ENCODE results near the gene GRIN2A.
A peak's percentile ranks its signal among the peaks of the same experiment; 100 is the strongest.

The GRIN2A gene

GRCh38 chr16:9846362-9847099, 335.7 kb downstream of the GRIN2A start:
- DNase-seq, result peak; percentile 43

- peak; percentile 87 for DNase-seq
Observed at GRCh38 chr16:9845661-9846361, 336.4 kb downstream of the GRIN2A start.

- peak; percentile 78 for DNase-seq
Observed at GRCh38 chr16:9844361-9844760, 337.9 kb downstream of the GRIN2A start.

- DNase-seq, result peak; percentile 88
Observed at GRCh38 chr16:9843424-9844018, 338.7 kb downstream of the GRIN2A start.

DNA sequence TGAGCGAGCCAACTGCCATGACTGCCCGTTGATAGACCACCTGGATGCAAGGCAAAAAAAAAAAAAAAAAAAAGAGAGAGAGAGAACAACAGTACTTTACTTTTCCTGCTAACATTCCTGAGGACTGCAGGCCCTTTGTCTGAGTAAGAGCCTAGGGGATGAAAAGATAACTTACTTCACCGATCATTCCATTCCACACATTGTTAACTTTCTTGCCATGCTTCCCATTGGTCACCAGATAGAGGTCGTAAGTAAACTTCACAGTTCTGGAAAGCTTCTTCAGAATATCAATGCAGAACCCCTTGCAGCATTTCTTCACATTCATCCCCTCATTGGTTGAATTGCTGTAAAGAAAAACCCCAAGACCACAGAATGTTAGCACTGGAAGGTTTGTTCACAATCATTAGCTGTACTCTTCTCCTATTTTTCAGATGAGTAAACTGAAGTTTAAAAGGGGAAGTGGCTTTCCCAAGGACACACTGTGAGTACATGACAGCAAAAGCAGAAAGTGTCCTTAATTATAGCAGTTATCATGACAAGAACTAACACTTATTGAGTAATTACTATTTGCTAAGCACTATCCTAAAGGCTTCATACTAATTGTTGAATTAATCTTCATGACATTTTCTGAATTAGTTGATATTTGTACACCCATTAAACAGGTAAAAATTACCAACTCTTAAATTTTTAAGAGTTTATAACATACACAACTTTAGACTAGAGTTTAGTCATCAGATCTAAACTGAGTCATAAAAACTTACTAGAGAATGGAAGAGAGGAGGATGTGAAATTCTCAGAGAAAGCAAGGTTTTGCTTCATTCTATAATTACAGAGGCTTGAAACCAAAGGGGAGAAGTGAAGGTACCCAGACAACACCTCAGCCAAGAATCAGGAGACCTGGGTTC, 341.2 kb downstream of the GRIN2A start:
- DNase-seq, result peak; percentile 6

GRCh38 chr16:9837481-9837880, 344.7 kb downstream of the GRIN2A start:
- peak; percentile 8 for DNase-seq

DNA sequence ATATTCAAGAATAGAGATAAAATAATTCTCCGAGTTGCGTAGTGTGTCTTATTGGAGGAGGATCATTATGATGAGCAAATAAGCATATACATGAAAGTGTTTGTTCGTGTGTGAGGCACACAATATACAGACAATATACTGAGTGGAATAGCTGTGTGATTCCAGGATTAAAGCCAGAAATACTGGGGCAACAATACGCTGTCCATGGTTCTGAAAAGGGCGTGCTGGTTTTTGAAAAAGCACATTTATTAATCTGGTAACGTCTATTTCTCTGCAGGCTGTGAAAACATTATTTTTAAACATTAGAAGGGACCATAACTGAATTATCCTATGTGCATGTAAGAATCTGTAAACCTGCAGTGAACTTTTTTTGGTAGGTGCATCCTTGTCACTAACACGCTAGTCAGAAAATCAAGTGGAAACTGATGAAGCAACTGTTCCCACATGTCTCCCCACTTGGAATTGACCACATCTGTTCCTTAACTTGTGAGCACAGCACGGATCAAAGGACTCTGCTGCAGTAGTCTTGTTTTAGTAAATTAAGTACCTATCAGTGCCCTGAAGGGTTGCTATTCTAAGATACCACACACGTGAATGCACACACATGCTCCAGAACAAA, 346.0 kb downstream of the GRIN2A start:
- DNase-seq, result peak; percentile 36

DNA sequence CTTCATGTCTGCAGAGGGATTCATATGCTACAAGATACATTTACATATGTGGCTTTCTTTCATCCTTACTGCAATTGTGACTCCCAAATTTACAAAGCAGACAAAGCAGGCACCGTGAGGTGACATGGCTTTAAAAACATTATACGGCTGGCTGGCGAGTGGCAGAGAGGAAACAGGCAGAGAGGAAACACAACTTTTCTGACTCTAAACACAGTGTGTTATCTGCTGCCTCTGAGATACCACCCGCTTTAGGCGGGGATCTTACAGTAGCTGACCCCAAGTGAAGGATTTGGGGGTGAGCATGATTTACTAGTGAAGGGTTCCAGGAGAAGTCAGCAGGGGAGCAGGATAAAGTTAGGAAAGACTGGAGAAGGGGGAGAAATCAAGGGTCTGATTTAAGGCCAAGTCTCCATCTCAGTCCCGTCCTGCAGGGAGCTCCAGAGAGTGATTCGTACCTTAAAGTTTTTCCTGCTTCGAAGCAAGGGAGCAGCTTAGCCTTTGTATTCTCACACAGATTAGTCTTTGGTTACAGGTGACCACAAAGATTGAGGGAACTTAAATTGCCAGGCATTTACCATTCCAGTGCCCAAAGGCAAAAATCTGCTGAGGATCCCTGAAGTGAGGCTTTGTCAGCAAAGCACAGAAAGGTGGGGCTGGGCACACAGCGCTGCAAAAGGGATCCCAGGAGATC, 355.0 kb downstream of the GRIN2A start:
- no peak for DNase-seq

GRCh38 chr16:9826656-9827055, 355.6 kb downstream of the GRIN2A start:
- DNase-seq, result no peak

DNA sequence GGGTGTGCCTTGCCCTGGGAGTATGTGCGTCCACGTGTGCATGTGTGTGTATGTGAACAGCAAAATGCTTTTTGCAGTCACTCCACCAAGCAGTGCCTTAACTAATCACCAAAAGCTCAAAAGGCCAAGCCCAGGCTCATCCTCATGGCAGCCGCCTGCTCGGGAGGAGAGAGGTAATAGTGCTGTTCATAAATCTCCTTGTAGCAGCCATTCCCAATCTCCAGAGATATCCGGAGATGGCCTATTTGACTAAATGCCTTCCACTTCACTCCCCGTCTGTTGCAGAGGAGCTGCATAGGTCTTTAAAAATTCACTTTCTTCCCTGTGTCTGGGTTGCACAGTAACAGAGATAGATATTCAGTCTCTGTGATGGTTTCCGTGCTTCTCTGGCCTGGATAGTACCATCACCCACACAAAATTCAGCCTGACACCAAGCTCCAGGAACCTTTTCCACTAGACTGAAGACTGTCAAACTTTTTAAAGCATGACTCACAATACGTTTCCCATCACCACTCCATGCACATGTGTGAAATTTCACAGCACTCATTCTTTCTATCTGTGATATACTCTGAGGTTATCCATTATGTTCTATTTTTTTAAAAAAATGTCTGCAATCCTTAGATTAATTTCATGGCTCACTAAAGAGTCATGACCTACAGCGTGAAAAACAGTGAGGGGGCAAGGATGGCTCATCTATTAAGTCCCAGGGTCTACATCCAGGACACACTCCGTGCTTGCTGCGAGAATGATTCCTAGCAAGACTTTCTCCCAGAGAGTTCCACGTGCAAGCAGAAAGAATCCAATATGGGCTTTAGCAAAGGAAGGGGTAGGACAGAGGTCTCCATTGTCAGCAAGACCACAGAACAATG, 357.8 kb downstream of the GRIN2A start:
- no peak for DNase-seq

DNA sequence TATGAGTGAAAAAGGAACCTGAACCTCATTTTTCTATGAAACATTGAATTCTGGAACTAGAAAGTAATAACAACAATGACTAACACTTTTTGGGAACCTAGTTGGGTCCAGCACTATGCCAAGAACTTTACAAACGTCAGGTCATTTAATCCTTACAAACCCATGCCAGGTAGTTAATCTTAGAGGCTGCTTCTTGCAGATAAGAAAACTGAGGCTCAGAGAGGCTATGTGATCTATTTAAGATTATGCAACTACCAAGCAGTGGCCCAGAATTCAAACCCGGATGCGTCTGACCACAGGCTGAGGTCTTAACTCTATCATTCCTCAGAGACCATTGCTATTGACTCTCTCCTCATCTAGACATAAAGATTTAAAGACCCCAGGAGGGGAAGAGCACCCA, 358.7 kb downstream of the GRIN2A start:
- DNase-seq, result no peak

DNA sequence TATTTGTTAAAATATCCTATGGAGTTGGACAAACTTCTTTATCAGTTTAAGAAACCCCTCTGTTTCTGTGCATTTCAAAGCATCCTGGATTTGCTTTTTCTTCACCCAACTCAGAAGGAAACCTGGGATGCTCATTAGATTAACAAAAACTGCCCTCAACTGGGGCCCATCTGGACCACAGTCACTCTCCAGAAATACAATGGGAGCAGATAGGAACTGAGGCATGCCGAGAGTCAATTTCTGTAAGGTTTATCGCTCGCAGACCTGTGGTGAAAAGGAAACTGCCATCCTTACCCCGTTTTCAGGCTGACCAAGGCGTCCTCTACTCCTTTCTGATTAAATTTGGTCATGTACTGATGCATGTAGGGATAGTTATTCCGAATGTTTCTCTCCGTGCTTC, 360.3 kb downstream of the GRIN2A start:
- no peak for DNase-seq

- DNase-seq, result no peak
Observed at GRCh38 chr16:9821331-9821730, 360.9 kb downstream of the GRIN2A start.

DNA sequence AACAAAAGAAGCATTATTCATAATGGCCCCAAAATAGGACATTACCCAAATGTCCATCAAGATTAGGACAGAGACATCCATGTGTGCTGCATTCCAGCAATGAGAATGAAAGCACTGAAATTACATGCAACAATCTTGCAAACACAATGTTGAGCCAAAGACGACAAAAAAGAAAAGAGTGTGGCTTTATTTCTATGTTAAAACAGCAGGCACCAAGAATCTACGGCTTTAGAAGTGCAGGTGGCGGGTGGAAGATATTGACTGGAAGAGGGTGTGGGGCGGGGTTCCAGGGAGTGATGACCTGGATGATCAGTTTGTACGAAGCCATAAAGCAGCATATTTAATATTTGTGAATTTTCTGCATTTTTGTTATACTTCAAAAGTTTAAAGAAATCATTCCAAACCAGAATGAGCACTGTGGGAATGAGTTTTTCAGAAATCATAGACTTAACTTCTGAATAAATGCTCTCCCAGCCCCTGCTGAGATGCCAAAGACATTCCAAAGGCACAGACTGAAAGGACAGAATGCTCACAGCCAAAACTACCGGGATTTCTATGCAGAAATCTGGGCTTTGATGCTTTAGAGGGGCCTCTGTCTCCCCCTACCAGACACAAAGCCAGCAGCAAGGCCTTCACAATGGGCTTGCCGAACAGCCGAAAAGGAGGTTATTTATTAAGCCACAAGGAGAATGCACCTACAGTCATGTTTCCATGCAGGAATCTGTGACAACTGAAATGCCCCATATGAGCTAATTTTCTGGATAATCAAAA, 361.6 kb downstream of the GRIN2A start:
- DNase-seq, result no peak

DNA sequence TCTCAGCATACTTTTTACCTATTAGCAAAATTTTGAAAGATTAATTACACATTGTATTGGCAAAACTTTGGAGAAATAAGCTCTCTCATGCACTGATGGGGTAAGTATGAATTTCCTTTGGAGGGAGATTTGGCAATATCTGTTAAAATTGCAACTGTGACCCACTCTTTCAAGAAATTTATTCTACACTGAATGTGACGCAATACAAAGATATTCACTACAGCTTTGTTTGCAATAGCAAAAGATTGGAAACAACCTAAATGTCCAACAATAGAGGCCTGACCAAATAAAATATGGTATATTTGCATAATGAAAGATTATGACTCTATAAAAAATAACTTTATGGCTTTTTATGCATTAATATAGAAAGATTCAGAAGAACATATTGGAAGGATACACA, 363.5 kb downstream of the GRIN2A start:
- DNase-seq, result no peak

DNA sequence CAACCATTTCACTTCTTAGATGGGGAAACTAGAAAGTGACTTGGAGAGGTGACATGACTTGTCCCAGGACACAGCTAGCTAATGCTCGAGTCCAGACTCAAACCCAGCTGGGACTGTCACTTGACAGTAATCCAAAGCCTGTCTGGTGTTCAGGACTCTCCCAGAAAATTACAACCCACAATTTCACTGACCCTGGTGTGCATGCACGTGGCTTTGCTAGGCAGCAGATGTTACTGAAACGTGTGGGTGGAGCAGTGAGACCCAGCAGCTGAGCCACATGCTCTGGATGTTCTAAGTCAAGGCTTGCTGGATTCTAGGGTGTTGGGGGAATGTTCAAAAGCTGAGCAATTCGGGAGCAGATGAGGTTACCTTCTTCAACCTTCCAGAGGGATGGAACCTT, 364.6 kb downstream of the GRIN2A start:
- no peak for DNase-seq

DNA sequence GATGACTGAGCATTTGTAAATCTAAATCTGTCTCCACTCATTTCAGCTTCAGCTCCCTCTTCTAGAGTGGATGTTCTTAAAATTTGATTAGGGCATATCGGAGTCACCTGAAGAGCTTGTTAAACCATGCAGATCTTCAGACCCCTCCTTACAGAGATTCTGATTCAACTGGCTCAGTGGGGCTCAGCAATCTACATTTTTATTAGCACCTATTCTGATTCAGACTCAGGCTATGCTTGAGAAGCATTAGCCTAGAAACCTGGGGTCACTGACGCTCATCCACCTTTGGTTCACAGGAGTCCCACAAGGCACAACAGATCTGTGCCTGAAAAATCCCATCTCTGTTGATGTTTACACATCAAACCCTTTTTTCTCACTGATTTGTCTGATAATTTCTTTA, 365.6 kb downstream of the GRIN2A start:
- DNase-seq, result no peak

GRCh38 chr16:9813665-9814064, 368.6 kb downstream of the GRIN2A start:
- no peak for DNase-seq

- DNase-seq, result no peak
Observed at GRCh38 chr16:9808210-9808609, 374.0 kb downstream of the GRIN2A start.

- DNase-seq, result no peak
Observed at GRCh38 chr16:9807302-9807701, 374.9 kb downstream of the GRIN2A start.

All from EL (cell line).